SKM-1 treated with dmso at 0.1 percent for 144 hours (cell line): ENCODE measurements around the gene IMPDH1.

Source experiments
- DNase-seq: peaks from one replicate; lab custom pipeline; 2025; ENCODE audit not compliant: unreplicated experiment; lab: John Stamatoyannopoulos, UW

Gene IMPDH1

GRCh38 chr7:128434413-128435326 lies 24.9 kb upstream of the IMPDH1 start:
- no peak for DNase-seq

GRCh38 chr7:128431754-128432153 lies 22.0 kb upstream of the IMPDH1 start:
- DNase-seq: no peak

GRCh38 chr7:128431221-128431620 lies 21.4 kb upstream of the IMPDH1 start:
- no peak for DNase-seq

- DNase-seq: no peak
Observed at GRCh38 chr7:128430207-128430606, 20.4 kb upstream of the IMPDH1 start.

GRCh38 chr7:128427289-128427891 lies 17.6 kb upstream of the IMPDH1 start:
- DNase-seq: peak; percentile 59

DNA sequence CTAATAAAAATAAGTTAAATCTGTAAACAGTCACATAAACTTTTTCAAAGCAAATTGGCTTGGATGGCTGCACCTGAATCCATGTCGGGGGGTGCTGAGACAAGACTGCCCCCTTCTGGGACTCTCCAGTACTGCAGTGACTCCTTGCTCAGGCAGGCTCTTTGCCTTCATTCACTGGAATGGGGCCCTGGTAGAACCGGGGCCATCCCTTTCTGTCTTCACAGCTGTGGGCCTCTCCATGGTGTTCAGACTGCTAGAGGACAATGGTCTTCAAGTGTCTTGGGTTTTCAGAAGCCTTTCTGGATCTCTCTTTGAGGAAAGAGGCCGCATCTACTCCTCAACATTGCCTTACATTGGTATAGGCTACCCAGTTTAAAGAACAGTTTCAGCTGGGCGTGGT lies 16.1 kb upstream of the IMPDH1 start:
- DNase-seq: no peak

GRCh38 chr7:128424686-128425275 lies 15.0 kb upstream of the IMPDH1 start:
- no peak for DNase-seq

DNA sequence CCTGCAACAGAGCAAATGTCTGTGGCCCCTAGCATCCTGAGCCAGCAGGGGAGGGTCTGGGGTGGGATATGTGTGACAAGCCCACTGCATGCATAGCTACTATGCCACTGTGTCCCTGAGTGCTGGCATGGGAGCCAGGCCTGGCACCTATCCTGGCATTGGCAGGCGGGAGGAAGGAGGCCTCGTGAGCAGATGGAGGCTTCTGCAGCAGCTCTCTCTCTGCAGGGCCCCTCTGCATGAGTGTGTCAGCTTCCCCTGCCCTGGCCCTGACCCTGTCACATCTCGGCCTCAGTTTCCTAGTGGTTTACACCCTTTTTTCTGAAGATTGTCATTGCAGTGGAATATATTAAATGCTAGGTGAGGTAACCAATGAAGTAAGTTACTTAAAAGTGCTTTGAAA lies 13.1 kb upstream of the IMPDH1 start:
- DNase-seq: peak; percentile 86

- no peak for DNase-seq
Observed at GRCh38 chr7:128422037-128422436, 12.3 kb upstream of the IMPDH1 start.

- no peak for DNase-seq
Observed at GRCh38 chr7:128421384-128421783, 11.6 kb upstream of the IMPDH1 start.

GRCh38 chr7:128420773-128421172 lies 11.0 kb upstream of the IMPDH1 start:
- no peak for DNase-seq

DNA sequence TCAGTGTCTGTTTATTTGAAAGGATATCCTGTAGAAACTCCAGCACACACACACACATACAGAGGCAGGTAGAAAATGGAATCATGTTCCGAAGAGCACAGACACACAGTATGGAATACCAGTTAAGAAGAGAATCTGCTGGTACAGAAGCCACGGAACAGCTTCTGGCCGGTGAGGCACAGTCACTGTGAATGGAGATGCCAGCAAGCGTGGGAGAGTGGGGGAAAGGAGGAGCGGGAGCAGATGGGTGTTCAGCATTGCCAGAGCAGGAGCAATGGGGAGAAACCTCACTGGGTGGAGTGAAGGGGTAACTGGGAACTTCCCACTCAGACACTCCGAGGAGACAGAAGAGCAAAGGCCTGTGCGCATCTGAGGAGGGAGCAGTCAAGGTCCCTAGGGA lies 9.5 kb upstream of the IMPDH1 start:
- no peak for DNase-seq

- DNase-seq: no peak
Observed at GRCh38 chr7:128417071-128417470, 7.3 kb upstream of the IMPDH1 start.

- DNase-seq: no peak
Observed at GRCh38 chr7:128415217-128415785, 5.5 kb upstream of the IMPDH1 start.

DNA sequence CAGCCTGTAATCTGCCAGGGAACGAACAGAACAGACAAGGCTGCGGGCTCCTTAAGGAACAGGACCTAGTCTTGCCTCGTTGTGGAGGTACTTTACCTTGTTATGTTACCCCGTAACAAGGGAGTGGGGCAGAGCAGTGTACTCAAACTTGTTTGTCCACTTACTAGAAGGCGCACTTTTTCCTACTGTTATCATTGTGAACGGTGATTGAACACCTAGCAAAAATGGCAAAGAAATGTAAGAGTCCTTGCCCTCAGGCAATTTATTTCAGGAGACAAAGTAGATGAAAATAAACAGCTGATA lies 620 bp upstream of the IMPDH1 start:
- no peak for DNase-seq

GRCh38 chr7:128408709-128409595 lies 830 bp downstream of the IMPDH1 start:
- DNase-seq: no peak

DNA sequence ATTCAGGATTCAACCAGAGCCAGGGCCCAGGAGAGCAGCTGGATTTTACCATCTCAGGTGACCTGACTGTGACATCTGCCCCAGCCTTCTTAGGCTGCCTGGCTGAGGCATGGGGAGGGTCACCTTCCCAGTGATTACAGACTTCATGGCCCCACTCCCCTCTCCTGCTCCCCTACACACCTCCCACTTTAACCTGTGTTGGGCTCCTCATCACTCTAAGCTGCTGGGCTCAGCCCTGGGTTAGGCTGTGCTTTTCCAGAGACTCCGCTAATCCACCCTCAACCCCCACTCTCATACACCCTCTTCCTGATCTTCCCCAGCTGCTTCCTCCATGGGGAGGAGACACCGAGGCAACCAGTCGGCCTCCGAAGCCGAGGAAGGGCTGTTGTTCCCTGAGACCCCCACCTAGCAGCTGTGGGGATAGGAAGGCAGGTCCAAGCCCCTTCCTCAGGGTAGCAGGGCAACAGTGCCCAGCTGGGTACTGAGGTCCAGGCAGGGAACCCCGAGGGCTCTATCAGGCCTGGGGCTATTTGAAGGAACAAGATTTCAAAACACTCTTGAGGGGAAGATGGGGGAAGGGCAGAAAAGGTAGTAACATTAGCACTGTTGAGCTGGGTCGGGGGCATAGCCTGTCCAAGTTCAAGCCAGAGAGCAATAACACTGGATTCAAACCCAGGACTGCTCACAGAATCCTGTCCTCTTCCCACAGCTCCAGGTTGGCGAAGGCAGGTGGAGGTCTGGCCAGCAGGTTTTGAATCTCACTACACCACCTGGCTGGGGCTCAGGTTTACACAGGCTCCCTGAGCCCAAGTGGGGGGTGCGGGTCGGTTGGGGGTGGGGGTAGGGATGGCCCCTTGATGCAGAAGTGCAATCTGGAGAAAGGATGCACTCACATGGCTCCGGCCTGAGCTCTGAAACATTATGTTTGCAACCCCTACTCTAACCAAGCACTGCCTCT lies 1.8 kb downstream of the IMPDH1 start:
- peak; percentile 46 for DNase-seq

GRCh38 chr7:128407233-128407589 lies 2.6 kb downstream of the IMPDH1 start:
- no peak for DNase-seq

DNA sequence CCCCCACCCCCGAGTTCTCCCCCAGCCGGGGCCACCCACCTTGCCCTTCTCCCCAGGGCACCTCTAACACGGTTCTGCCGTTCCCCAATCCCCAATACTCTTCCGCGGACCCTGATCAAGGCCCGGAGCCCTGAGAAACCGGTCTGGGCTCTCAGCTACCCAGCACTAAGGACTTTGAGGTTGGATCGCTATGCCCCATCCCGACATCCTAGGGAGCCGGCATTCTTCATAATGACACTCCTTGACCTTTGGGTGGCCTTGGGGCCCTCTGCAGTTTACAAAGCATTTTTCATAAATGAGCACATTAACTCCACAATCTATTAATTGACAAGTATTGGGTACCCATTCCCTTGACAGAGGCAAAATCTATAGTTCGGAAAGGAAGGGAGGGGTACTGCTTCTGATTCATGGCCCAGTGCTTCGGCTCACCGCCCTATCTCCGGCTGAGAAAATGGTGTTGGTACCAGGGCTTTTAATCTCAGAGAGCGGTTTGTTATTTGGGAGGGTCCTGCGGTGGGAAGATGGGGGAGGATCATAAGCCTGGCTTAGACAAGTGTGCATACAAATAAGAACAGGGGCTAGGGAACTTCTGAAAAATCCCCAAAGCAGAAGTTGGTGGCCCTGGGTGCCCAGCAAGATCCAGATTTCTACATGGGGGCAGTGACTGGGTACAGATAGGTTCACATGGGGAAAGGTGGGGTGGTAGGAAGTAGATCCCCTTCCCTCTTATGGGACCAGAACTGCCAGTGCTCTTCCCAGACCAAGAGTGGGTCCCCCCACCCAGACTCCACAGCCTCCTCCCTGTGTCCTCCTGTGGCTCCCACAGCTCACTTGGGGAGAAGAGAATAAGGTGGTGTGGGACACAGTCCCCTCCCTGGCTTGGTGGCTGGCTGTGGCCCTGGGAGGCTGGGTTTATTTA lies 3.2 kb downstream of the IMPDH1 start:
- no peak for DNase-seq
